Hippocampal formation (tissue), 2 donors: ENCODE results near the gene IL1R2.

Experiments
- DNase-seq, 2 donors: peaks; one replicate each; lab custom pipeline; 2025; lab: John Stamatoyannopoulos, UW

The IL1R2 gene

GRCh38 chr2:102020596-102021170, 28.9 kb downstream of the IL1R2 start:
- DNase-seq = peak; percentile 47 to 66

- no peak for DNase-seq
These were observed 30.0 kb downstream of the IL1R2 start for GRCh38 chr2:102021779-102022178.

GRCh38 chr2:102022884-102023539, 31.3 kb downstream of the IL1R2 start:
- DNase-seq = no peak

GRCh38 chr2:102024410-102024809, 32.6 kb downstream of the IL1R2 start:
- no peak for DNase-seq

GRCh38 chr2:102025016-102025501, 33.3 kb downstream of the IL1R2 start:
- DNase-seq = no peak

- DNase-seq = no peak
These were observed 34.0 kb downstream of the IL1R2 start for GRCh38 chr2:102025583-102026267.

- DNase-seq = no peak
These were observed 35.5 kb downstream of the IL1R2 start for GRCh38 chr2:102027036-102027980.

GRCh38 chr2:102028470-102028869, 36.7 kb downstream of the IL1R2 start:
- no peak for DNase-seq

- DNase-seq = no peak
These were observed 37.6 kb downstream of the IL1R2 start for GRCh38 chr2:102029405-102029804.

GRCh38 chr2:102029952-102030351, 38.2 kb downstream of the IL1R2 start:
- DNase-seq = no peak

- no peak for DNase-seq
These were observed 38.7 kb downstream of the IL1R2 start for GRCh38 chr2:102030502-102030854.

GRCh38 chr2:102030855-102031527, 39.2 kb downstream of the IL1R2 start:
- DNase-seq = no peak

- DNase-seq = no peak
These were observed 40.7 kb downstream of the IL1R2 start for GRCh38 chr2:102032368-102033030.

- DNase-seq = peak; percentile 32 to 37
These were observed 41.4 kb downstream of the IL1R2 start for GRCh38 chr2:102033031-102033749.

- DNase-seq = no peak
These were observed 42.3 kb downstream of the IL1R2 start for GRCh38 chr2:102033750-102034682.

GRCh38 chr2:102034683-102035548, 43.2 kb downstream of the IL1R2 start:
- DNase-seq = no peak

- DNase-seq = no peak
These were observed 45.9 kb downstream of the IL1R2 start for GRCh38 chr2:102037681-102038080.

GRCh38 chr2:102040229-102040628, 48.5 kb downstream of the IL1R2 start:
- no peak for DNase-seq
